HG03135 (cell line): ENCODE measurements around the gene KCTD20.

Source experiments
- ATAC-seq: cut with Tn5 transposase; IDR thresholded peaks from one replicate; pipeline ENCODE4 v1.9.1; 2021; ENCODE audit warnings: mild to moderate bottlenecking, moderate library complexity; ENCODE audit not compliant: unreplicated experiment

KCTD20 gene

DNA sequence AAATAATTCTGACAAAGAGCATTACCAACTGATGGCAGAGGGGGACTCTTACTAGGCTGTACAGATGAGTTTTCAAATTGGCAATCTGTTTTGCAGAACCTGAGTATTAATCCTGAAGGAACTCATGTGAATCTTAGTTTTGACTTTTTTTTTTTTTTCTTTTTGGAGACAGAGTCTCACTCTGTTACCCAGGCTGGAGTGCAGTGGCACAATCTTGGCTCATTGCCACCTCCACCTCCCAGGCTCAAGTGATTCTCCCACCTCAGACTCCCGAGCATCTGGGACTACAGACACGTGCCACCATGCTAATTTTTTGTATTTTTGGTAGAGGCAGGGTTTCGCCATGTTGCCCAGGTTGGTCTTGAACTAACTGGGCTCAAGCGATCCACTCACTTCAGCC, 49.3 kb downstream of the KCTD20 start:
- ATAC-seq: no peak

DNA sequence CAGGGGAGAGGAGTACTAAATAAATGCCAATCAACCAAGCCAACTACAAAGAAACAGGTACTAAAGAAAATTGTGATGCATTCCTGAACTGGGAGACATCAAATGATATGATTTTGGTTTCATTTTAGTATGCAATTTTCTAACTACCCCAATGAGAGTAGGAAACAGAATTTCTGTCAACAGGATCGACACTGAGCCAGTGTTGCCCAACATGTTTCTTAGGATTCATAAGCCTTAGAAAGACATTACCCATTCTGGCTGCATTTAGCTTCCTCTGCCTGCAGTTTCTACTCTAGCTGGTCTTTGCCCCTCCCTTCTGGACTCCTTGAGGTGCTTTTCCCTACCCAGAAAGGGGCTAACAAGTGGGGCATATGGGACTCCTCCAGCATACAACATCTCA, 49.8 kb downstream of the KCTD20 start:
- ATAC-seq: no peak

DNA sequence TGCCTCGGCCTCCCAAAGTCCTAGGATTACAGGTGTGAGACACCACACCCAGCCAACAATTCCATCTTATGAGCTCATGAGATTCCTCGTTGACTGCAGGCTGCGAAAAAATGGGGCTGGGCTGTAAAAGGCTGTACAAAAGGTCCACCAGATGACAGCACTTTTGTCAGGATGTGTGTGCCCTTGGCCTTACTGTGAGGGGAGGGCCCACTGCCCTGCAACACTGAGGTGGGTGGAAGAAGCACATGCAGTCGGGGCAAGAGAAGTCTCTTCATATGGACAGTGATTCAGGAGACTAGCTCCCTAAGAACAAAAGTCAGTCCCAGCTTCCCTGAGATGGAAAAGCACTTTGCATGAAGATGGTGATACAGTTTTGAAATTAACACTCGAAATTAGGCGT, 50.5 kb downstream of the KCTD20 start:
- ATAC-seq: no peak

DNA sequence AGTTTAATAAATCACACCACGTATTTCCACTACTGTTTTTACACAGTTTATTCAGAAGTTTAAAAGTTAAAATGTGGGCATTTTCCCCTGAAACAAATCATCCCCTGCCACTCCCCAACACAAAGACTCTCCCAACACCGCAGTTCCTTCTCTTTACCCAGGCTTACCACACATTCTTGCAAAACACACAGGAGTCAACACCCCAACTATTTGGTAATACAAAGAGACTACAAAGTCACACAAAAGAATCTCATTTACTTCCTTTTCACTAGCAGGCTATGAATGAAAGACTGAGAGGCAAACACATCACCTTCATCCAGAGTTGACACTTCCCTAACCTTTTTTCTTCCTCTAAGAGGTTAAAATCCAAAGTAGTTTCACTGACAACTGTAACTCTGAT, 51.1 kb downstream of the KCTD20 start:
- ATAC-seq: no peak

DNA sequence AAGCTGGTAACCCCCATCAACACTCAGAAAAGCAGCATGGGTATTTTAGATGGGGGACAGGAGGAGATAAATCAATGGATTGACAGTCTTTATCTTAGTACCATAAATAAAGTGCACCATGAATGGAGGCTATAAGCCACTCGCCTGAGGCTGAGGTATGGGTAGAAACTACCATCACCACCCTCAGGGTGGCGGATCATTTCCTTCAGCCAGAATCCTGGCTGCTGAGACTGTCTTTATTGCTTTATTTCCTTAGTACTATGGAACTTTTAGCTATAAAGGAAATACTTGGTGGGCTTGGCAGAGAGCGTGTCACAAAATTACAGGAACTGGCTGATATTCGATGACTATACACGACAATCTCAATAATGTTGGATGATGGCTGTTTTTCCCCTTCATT, 52.3 kb downstream of the KCTD20 start:
- ATAC-seq: no peak

DNA sequence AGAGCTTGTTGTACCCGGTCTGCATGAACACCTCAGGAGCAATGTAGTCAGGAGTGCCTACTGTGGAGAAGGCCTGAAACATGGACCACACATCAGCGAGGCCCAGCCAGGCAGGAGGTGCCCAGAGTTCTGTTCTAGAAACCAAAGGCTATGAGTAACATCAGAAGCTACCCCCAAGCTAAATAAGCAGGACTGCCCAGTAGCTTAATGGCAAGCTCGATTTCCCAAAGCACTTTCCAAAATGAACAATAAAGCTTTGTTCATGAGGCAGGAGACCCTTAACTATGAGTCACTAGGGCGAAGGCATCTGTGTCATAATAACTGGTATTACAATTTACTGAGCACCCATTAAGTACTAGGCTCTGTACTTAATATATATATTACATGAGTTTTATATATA, 57.1 kb downstream of the KCTD20 start:
- ATAC-seq: no peak

DNA sequence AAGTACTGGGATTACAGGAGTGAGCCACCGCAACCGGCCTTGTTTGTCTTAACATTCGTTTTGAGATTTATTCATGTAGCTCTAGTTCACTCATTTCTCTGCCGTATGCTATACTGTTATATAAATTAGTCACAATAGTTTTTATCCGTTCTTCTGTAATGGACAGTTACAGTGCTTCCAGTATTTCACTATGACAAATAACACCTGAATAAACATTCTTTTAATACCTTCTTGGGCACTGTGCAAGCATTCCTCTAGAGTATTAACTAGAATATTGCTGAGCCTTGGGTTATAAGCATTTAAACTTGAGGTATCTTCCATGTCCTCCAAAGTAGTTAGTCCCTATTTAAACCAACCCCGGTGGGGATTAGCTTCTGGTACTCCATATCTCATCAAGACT, 58.9 kb downstream of the KCTD20 start:
- ATAC-seq: no peak

DNA sequence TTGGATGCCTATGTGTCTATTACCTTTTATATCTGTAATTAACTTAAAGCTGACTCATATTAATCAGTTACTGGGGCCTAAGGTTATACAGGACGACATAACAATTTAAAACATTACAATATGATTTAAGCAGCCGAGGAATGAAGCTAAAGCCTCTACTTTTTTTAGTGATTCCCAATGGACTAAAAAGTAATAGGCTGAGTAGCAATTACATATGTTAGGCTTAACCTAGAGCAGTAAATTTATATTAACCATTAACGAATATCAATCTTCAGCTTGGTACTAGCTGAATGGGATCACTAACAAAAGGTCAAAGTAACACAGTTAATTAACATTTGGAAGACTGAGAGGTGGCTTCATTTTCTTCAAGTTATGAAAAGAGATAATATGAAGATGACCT, 61.4 kb downstream of the KCTD20 start:
- no peak for ATAC-seq

DNA sequence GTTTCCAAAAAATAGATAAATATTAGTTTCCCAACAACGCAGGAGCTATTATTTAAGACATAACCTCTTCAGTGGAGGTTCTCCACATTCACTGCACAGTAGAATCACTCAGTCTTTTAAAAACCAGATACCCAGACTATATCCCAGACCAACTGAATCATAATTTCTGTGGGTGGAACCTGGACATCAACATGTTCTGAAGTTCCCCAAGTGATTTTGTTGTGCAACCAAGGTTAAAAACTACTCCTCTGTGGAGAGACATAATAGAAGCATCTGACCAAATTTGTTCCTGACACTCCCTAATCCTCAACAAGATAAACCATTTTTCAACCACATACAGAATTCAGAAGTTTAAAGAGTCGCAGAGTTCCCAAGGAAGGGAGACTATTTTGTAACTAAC, 62.2 kb downstream of the KCTD20 start:
- ATAC-seq: no peak

DNA sequence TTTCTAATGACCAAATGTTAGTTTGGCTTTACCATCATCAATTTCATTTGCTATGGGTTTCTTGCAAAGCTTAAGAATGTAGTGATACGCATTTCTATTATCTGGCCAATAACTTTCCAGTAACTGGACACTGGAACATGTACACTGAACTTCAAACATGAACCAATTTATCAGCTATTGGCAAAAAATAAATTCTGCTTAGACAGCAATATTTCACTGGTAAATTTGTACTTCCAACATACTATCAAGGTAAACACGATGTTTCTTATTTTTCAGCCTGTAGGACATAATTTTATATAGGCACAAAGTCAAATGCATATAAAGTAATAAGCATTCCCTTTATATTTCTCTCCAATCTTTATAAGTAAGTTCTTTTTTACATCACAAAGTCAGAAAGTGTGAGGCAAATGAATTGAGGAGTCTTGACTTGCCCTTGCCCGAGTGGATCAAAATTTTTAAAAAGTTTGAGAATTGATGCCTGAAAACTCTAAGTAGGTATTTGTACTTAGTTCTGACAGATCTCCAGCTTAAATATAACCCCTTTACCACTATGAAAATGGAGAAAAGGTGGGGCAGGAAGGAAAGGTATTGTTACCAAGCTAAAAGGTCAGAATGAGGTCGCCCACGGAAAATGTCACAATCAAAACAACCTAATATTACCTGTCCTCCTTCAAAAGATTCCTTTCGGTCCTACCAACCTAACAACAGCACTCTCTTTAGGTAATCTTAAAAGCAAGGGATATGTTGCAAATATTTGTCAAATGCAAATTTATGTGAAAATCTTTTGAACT, 63.1 kb downstream of the KCTD20 start:
- no peak for ATAC-seq

DNA sequence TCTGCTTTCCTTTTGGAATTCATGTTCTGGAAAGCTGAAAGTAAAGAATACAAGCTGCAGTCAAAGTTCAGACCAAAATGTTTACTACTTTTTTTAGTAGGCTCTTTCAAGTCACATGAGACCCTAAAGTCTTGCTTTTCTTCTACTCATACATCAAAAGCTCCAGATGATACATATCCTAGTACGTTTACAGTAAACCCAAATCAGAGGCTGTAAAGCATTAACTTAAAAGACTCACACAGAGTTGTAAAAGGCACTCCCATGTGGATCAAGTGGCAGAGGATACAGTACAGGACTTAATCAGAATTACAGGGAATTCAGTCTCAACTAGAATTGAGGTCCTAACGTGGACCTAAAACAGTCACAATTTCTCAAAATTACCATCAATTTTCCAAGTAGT, 63.8 kb downstream of the KCTD20 start:
- no peak for ATAC-seq

DNA sequence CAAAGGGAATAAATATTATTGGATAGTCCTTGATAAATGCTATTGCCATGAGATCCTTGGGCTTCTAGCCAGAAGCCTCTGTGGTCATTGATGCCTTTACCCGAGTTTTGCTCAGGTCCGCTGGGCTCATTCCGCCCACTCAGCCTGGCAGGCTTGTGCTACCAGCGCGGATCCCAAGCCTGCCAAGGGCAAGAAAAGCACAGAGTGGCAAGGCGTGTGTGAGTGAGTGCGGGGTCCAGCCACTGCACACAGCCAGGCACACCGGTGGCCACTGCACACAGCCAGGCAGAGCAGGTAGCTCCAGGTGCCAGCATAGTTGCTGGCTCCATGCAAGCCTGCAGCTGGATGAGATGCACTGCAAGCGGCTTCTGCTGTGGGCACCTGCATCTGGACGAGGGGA, 65.7 kb downstream of the KCTD20 start:
- no peak for ATAC-seq

DNA sequence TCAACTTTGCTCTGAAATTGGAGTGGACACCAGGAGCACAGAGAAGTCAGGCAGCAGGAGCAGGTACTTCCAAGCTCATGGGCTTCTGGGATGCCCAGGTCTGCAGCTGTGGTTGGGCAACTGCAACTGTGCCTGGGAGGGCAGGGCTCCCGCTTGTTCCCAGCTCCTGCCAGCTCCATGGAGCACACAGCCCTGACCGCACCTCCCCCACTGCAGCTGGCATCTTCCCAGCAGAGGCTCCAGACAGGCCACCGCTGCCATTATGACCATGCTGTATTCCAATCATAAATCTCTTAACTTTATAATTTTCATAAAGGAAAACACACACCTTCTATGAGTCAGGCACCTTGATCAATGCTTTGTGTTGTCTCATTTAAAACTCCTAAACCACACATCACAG, 67.6 kb downstream of the KCTD20 start:
- no peak for ATAC-seq

DNA sequence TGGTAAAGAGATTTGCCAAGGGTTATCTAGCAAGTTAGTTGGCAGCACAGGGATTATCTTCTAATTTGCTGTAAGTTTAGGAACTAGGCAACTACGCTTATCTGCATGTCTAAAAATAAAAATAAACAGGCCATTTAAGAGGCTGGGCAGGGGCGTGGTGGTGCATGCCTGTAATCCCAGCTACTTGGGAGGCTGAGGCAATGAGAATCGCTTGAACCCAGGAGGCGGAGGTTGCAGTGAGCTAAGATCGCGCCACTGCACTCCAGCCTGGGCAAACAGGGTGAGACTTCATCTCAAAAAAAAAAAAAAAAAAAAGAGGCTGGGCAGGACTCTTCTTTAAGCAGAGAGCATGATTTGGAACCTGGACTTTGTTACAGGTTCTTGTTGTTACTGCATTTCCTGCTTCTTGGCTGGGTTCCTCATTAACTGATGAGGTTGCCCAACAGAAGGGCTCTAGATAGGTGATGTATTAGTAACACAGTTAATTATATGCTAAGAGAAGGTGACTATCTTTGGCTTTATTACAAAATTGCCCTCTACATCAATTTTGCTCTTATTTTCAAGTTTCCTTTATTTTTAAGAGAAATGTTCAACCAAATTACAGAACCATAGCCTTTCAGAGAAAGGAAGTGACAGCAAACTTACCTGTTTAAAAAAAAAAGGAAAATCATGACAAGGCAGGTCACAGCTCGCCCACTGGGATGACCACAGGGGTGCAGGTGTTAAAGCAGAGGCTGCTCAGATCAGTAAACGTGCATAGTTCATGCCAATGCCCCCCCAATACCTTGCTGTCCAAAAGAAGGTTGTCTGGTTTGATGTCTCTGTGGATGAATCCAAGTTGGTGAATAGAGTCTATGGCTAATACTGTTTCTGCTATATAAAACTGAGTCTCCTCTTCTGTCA, 72.0 kb downstream of the KCTD20 start:
- ATAC-seq: no peak

DNA sequence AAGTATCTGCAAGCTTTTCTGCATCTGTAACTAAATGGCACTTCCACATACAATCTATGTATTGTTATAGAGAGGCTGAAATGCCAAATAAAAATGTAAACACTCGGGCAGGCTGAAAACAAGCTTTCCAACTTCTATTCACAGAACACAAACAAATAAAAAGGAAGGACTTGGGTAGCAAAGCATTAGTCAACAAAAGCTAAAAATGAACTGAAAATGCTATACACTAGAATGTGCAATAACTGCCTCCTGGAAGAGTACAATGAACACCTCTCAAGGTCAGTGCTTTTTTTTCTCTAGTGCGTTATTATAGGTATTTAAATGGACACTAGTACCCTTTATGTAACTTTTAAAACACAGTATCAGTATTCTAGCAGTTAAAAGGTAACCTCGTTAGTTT, 73.0 kb downstream of the KCTD20 start:
- ATAC-seq: no peak

DNA sequence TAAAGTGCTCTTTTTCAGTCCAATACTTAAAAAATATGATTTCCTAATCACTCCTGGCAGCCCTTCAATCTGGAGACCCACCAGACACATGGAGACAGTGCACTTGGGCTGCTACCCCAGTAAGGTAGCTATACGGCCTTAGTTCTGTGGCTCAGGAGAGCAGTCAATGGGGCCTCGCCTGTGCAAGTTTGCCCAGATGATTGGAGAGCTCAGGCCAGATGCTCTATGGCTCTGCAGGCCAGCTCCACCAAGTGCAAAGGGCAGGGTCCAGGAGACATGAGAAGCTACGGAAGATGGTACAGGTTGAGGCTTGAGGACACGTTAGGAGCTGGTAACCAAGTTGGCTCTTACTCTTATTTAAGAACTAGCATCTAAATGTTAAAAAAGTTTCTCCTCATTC, 73.8 kb downstream of the KCTD20 start:
- no peak for ATAC-seq

DNA sequence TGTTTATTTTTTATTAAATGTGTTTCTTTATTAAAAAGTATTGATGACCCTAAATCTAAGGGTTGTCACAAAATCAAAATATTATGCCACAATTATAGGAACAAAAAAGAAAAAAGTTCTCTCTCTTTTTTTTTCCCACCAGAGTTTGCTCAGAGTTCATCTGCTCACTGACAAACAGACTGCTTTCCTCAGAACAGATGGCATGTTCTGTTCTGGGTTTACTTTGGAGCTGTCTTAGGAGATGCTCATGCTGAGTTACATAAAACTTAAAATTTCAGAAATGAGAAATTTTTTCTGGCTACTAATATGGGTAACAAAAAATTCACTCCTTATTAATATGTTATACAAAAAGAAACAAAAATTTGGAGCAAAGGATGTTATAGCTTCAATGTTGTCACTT, 74.2 kb downstream of the KCTD20 start:
- ATAC-seq: no peak

DNA sequence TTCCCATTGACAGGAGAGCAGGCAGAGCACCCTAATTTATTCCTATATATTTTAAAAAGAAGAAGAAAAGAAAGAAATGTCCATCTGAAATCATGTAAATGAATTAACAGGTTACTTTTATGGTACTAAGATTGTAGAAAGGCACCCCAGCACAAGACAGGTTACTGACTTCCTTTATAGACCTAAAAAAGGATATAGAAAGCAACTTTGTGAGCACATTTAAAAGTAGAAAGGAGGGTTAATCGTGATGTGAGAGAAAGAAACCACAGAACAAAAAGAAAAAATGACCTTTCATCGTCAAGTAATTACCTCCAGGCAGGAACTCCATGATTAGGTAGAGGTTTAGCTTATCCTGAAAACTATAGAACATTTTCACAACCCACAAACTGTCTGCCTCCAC, 74.6 kb downstream of the KCTD20 start:
- no peak for ATAC-seq

DNA sequence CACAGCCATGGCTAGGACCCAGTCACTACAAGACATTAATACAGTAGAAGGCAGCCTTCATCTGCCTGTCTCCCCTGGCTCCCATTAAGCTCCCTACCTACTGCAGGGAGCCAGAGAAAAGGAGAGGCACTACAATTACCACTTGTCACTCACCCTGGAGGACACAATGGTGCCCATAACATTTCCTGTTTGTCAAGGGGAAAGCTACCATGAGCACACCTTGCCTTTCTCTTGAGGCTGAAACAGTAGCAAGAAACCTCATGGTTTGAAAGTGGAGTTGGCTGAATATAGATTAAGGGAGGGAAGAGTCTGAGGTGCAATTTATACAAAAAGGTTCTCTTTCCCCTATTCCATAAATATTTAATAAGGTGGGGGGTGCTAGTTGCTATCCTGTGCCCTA, 76.6 kb downstream of the KCTD20 start:
- ATAC-seq: no peak

DNA sequence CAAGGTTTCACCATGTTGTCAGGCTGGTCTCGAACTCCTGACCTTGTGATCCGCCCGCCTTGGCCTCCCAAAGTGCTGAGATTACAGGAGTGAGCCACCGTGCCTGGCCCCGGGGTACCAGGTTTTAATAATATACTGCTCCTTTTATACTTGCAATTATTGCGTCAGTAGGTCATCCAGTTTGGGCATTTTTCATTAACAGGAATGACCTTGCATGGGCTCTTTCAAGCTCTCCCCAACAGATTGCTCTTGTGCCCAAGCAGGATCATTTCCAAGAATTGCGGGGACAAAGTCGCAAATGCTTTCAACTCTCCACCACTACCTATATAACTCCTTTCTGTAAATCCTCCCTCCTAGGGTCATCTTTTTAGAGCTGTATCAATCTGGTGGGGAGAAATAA, 80.7 kb downstream of the KCTD20 start:
- no peak for ATAC-seq

DNA sequence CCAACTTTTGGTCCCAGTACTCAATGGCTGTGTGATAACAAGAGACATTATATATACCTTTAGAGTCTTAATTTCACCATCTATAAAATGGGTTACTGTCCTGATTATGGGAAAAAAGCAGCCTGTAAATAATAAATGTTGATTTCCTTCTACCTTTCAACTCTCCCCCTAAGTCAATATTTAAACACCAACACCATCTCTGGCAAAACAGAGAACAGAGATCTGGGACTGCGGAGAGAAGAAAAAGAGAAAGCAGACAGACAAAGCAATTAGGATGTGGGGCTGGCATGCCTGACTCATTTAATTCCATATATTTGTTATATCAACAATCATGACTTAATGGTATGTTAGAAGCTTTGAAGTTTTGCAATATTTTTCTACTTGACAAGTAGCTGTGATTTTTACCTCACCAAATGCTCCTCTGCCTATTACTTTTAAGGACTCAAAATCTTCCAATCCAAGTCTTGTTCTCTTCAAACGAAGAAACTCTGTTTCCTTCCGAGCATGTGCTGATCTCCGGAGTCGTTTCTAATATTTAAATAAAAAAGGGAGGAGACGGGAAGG, 81.2 kb downstream of the KCTD20 start:
- no peak for ATAC-seq

DNA sequence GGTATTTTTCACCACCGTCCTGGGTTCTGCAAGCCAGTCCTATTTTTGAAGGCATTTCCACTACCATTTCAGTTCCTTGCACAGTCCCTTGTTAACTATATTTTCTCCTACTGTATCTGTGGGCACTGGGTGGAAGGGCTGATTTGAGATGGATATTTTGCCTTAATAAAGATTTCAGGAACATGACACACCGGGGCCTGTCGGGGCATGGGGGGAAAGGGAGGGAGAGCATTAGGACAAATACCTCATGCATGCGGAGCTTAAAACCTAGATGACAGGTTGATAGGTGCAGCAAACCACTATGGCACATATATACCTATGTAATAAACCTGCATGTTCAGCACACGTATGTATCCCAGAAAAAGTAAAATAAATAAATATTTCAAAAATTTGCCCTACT, 82.1 kb downstream of the KCTD20 start:
- ATAC-seq: no peak
